ENCODE results near the gene PLCL1.

DNA sequence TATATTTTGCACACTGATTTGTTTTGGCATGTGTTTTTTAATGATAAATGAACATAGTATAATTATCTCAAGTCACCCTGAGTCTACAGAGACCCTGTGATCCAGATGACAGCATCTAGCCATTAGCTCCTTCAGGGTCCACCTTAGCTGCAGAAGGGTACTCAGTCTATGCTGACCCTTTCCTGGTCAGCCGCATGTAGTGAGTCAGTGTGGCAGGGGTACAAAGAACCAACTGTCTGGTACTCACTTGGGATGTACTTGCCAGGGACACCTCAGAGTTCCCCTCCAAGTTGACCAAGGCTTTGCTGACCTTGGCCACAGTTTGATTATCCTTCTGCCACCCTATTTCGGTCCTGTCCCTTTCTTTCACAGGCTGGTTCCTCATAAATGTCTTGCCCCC, 369.5 kb downstream of the PLCL1 start:
- TF ChIP-seq, protein P1, sequence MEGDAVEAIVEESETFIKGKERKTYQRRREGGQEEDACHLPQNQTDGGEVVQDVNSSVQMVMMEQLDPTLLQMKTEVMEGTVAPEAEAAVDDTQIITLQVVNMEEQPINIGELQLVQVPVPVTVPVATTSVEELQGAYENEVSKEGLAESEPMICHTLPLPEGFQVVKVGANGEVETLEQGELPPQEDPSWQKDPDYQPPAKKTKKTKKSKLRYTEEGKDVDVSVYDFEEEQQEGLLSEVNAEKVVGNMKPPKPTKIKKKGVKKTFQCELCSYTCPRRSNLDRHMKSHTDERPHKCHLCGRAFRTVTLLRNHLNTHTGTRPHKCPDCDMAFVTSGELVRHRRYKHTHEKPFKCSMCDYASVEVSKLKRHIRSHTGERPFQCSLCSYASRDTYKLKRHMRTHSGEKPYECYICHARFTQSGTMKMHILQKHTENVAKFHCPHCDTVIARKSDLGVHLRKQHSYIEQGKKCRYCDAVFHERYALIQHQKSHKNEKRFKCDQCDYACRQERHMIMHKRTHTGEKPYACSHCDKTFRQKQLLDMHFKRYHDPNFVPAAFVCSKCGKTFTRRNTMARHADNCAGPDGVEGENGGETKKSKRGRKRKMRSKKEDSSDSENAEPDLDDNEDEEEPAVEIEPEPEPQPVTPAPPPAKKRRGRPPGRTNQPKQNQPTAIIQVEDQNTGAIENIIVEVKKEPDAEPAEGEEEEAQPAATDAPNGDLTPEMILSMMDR (IDR thresholded peaks at IDR 0.05; ENCODE audit: low read length) = no peak
- TF ChIP-seq EZH2 (IDR thresholded peaks at IDR 0.05; ENCODE audit: borderline replicate concordance, low read length) = no peak
